Measurements from ENCODE around the gene MAP2K5.

MAP2K5 gene

DNA sequence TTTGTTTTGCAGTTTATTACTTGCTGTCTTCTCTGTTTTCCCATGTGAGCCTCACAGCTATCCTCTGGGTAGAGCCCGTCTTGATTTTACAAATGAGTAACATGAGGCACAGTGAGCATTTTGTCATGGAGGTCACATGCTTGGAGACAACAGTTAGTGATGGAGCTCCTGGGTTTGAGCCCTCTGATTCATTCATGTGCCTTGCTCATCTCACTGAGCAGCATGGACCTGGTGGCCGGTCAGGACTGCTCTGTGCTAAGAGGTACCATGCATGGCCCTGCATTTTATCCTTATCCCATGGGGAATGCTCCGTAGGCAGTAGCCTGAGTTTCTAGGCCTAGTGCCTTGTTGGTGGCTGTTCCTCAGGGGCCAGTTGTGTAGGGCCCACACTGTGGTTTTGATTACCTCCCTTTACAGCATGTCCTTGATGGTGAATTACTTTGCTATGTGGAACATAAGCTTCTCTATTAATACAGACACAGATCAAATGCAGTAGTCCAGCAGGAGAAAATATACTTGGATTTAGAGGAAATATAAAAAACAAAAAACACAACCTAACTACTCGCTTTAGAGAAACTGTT, 35.6 kb downstream of the MAP2K5 start:
- Histone ChIP-seq H2AFZ (ENCODE audit: low read length) (no peak overlapping the region), H3K4me3 (ENCODE audit: low read length) (no peak overlapping the region), H3K27me3 (replicated peaks; ENCODE audit: insufficient read depth, low read length) (no peaks in the 10 kb centered on the region), H3K9me3 (replicated peaks; ENCODE audit: insufficient read depth, low read length) (no peaks in the 10 kb centered on the region), H3K4me1 (ENCODE audit: low read length) (no peaks in the 10 kb centered on the region), H3K79me2 (ENCODE audit: low read length) (no peaks in the 10 kb centered on the region), H3F3A (ENCODE audit: insufficient read depth, low read length) (no peaks in the 10 kb centered on the region), H3K27ac (ENCODE audit: low read length) (no peak overlapping the region), H3K4me2 (ENCODE audit: low read depth, low read length) (no peak overlapping the region), H3K9me2 (replicated peaks; ENCODE audit: insufficient read depth, low read length) (no peaks in the 10 kb centered on the region), H3K36me3 (replicated peaks; ENCODE audit: insufficient read depth, low read length) (no peaks in the 10 kb centered on the region), H4K20me1 (ENCODE audit: insufficient read depth, low read length) (no peaks in the 10 kb centered on the region), H3K9ac (ENCODE audit: low read length) (no peak overlapping the region)
- TF ChIP-seq EZH2 (optimal IDR thresholded peaks at IDR 0.05; ENCODE audit: low read depth, low read length) (no peak), EZH2phosphoT487 (IDR thresholded peaks at IDR 0.05; ENCODE audit: low read length) (no peak), CTCF (IDR thresholded peaks at IDR 0.05; ENCODE audit: low read length) (no peak)
- no peak for DNase-seq

GRCh38 chr15:67579164-67579563, 36.7 kb downstream of the MAP2K5 start:
- Histone ChIP-seq H2AFZ (ENCODE audit: low read length) (no peak overlapping the region), H3K79me2 (ENCODE audit: low read length) (no peaks in the 10 kb centered on the region), H3K9me3 (replicated peaks; ENCODE audit: insufficient read depth, low read length) (no peaks in the 10 kb centered on the region), H3F3A (ENCODE audit: insufficient read depth, low read length) (no peaks in the 10 kb centered on the region), H3K27me3 (replicated peaks; ENCODE audit: insufficient read depth, low read length) (no peaks in the 10 kb centered on the region), H3K27ac (ENCODE audit: low read length) (no peak overlapping the region), H3K4me2 (ENCODE audit: low read depth, low read length) (no peak overlapping the region), H3K4me3 (ENCODE audit: low read length) (no peak overlapping the region), H3K9ac (ENCODE audit: low read length) (no peak overlapping the region), H3K36me3 (replicated peaks; ENCODE audit: insufficient read depth, low read length) (no peaks in the 10 kb centered on the region), H4K20me1 (ENCODE audit: insufficient read depth, low read length) (no peaks in the 10 kb centered on the region), H3K9me2 (replicated peaks; ENCODE audit: insufficient read depth, low read length) (no peaks in the 10 kb centered on the region), H3K4me1 (ENCODE audit: low read length) (no peaks in the 10 kb centered on the region)
- no peak for TF ChIP-seq CTCF (IDR thresholded peaks at IDR 0.05; ENCODE audit: low read length)
- no peak for TF ChIP-seq EZH2 (optimal IDR thresholded peaks at IDR 0.05; ENCODE audit: low read depth, low read length)
- TF ChIP-seq EZH2phosphoT487 (IDR thresholded peaks at IDR 0.05; ENCODE audit: low read length), result no peak
- DNase-seq, result no peak

DNA sequence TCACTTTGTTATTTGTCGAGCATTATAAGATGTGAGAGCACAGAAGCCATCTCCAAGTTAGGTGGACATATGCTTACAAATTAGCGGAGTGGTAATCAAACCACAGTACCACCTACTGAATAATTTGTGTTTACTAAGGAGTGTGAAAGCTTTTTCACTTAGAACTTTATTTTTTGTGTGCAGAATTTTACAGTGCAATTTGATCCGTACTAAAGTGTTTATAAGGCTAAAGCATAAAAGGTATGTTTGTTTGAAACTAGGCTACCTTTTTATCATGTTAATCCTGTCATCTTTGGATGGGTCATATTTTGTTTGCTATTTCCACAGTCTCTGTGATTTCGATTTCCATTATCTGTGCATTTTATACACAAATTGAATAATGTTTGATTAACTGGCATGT, 37.5 kb downstream of the MAP2K5 start:
- Histone ChIP-seq H4K20me1 (ENCODE audit: insufficient read depth, low read length) (no peaks in the 10 kb centered on the region), H3K79me2 (ENCODE audit: low read length) (no peaks in the 10 kb centered on the region), H3K9me3 (replicated peaks; ENCODE audit: insufficient read depth, low read length) (no peaks in the 10 kb centered on the region), H2AFZ (ENCODE audit: low read length) (no peak overlapping the region), H3F3A (ENCODE audit: insufficient read depth, low read length) (no peaks in the 10 kb centered on the region), H3K27me3 (replicated peaks; ENCODE audit: insufficient read depth, low read length) (no peaks in the 10 kb centered on the region), H3K4me3 (ENCODE audit: low read length) (no peak overlapping the region), H3K9ac (ENCODE audit: low read length) (no peak overlapping the region), H3K36me3 (replicated peaks; ENCODE audit: insufficient read depth, low read length) (no peaks in the 10 kb centered on the region), H3K4me1 (ENCODE audit: low read length) (no peaks in the 10 kb centered on the region), H3K9me2 (replicated peaks; ENCODE audit: insufficient read depth, low read length) (no peaks in the 10 kb centered on the region), H3K4me2 (ENCODE audit: low read depth, low read length) (no peak overlapping the region), H3K27ac (ENCODE audit: low read length) (no peak overlapping the region)
- no peak for DNase-seq
- no peak for TF ChIP-seq EZH2 (optimal IDR thresholded peaks at IDR 0.05; ENCODE audit: low read depth, low read length)

DNA sequence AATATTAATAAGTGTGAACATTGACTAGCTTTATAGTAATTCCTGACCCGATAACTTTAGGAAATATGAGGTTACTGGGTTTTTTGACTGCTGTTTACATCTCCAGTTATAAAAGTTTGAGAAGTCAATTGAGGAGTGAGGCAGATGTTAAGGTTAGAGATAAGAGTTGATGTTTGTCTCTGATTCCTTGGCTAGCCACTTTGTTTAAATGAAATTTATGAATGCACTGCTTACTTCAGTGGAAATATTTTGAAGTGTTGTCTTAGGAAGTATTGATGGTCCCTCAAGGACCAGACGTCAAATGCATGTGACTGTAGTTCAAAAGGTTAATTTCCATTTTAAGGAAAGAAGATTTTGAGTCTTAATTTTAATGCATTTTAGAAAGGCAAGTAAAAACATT, 41.7 kb downstream of the MAP2K5 start:
- no peak for DNase-seq
- Histone ChIP-seq H3K79me2 (ENCODE audit: low read length) (no peaks in the 10 kb centered on the region), H3K4me1 (ENCODE audit: low read length) (no peaks in the 10 kb centered on the region), H3K9ac (ENCODE audit: low read length) (no peak overlapping the region), H3K9me3 (replicated peaks; ENCODE audit: insufficient read depth, low read length) (no peaks in the 10 kb centered on the region), H4K20me1 (ENCODE audit: insufficient read depth, low read length) (no peaks in the 10 kb centered on the region), H3F3A (ENCODE audit: insufficient read depth, low read length) (no peaks in the 10 kb centered on the region), H2AFZ (ENCODE audit: low read length) (no peak overlapping the region), H3K27me3 (replicated peaks; ENCODE audit: insufficient read depth, low read length) (no peaks in the 10 kb centered on the region), H3K4me2 (ENCODE audit: low read depth, low read length) (no peak overlapping the region), H3K4me3 (ENCODE audit: low read length) (no peak overlapping the region), H3K9me2 (replicated peaks; ENCODE audit: insufficient read depth, low read length) (no peaks in the 10 kb centered on the region), H3K27ac (ENCODE audit: low read length) (no peak overlapping the region), H3K36me3 (replicated peaks; ENCODE audit: insufficient read depth, low read length) (no peaks in the 10 kb centered on the region)
- TF ChIP-seq EZH2 (optimal IDR thresholded peaks at IDR 0.05; ENCODE audit: low read depth, low read length) (no peak), CTCF (IDR thresholded peaks at IDR 0.05; ENCODE audit: low read length) (no peak), EZH2phosphoT487 (IDR thresholded peaks at IDR 0.05; ENCODE audit: low read length) (no peak)

Measured in MM.1S (cell line).